NCI-H1105 treated with DMSO at 0.1 percent for 48 hours (cell line): Measurements from ENCODE around the gene SLC28A1.

ENCODE experiments used
- DNase-seq: peaks from one replicate; lab custom pipeline; 2025; lab: John Stamatoyannopoulos, UW

Gene SLC28A1

DNA sequence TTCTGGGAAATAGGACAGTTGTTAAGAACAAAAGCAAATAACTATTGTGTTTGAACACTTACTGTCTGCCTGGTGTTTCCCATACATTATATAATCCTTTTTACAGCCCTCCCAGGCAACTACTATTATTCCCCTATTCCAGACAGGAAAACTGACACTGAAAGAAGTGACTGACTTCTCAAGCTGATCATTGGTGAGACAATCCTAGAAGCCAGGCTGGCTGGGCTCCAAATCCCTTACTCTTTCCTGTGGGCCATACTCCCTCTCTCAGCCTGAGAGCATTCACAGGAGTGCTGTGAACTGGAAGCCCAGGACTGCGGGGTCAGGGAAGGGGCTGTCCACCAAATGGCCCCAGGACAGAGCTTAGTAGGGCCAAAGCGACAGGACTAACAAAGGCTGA lies 58.0 kb downstream of the SLC28A1 start:
- DNase-seq, result no peak

DNA sequence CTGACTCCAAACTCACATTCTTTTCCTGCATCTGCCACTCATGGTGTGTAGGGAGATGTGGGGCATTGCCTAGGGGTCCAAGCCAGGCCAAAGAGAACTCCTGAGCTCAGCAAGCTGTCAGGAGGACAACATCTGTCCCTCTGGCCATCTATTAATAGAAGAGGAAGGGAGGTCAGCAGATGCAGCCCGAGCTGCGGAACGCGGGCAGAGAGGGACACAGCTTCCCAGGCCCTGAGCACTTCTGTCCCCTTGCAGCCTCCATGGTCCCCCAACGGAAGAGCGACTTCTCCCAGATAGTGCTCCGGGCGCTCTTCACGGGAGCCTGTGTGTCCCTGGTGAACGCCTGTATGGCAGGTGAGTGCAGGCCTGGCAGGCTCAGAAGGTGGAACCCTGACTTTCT lies 59.8 kb downstream of the SLC28A1 start:
- DNase-seq, result no peak

DNA sequence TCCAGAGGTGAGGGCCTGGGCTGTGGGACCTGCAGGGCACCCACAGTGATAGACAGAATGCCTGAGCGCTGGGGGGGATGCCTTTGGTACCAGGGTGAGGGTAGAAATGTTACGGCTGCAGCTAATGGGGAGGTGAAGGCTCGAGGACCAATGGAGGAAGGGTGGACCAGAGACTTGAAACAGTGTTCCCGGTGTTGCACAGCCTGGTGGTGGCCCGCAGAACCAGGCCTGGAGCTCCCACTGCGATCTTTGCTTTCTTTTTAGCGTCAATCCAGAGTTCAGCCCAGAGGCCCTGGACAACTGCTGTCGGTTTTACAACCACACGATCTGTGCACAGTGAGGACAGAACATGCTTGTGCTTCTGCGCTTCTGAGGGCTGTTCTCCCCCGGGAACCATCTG lies 60.4 kb downstream of the SLC28A1 start:
- DNase-seq, result no peak

DNA sequence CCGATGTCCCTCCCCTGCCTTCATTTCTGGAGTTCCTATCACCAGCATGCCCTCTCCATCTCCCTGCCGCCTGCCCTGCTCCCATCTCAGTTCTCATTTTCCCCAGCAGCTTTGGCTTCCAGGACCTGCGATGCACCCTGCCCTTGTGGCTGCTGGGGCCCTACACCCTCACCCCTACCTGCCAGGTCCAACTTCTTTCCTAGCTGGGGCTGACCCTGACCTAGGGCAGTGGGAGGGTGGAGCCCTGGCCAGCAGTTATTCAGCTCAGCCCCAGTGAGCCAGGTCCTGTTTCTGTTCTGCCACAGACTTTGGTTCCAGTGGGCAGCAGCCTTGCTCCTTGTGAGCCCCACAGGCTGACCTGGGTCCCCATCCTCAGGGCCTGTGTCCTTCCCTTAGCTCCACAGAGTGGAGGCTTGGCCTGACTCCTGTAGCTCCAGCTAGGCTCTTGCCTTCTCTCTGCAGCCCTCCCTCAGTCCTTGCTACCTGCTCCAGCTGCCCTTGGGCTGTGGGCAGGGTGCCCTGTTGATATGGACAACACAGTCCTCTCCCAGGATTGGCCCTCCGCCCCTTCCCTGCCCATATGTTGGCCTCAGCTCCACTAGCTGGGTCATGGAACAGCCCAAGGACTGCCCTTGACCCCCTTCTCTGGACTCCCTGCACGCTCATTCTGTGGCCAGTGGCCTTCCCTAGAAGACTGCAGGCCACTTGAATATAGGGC lies 62.5 kb downstream of the SLC28A1 start:
- no peak for DNase-seq

DNA sequence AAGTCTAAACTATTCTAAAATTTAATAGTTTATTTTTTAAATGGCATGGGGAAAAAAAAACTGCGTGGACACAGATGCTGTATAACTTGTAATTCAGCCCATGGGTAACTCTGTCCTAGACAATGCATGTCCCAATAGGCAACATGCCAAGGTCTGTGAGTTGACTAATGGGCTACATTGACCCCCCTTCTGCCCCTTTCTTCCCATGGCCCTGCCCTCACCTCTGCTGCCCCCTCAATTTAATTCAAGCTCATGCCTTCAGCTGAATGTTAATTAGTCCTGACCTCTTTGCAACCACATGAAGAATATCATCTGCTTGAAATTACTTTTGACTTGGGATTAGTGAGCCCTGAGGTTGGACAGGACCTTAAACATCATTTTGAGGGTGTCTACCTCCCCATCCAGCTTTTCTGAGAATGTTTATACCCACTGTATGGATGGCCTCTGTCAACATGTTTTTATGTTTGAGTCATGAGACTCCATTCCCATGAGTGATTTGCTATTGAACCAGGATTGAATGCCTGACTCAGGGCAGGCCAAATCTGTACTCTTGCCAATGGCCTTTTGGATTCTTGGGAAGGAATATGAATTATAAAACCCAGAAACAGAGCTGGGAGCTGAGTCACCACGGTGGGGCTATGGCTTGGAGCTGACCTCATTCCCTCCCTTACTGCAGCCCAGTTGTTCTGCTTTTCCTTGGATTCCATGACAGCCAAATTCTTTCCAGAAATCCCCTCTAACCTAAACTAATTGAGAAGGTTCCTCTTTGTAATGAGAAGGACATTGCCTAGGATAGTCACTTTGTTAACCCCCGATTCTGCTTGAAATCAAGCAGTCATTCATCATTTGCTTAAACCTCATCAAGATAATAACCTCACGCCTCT lies 63.7 kb downstream of the SLC28A1 start:
- no peak for DNase-seq

DNA sequence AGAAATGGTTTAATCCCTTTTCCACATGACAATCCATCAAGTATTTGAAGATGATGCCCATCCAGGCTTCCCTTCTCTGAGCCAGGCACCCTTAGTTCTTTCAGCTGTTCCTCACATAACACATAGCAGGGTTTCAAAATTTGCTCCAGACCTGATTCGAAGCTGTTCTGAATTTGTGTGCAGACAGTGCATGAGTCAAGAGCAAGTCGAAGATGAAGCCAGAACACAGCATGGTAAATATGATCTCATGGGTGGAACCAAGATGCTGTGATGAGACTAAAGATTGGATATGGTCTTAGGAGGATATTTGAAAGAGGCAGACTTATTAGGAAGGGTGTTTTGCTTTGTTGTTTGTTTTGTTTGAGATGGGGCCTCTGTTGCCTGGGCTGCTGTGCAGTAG lies 64.6 kb downstream of the SLC28A1 start:
- DNase-seq, result no peak

GRCh38 chr15:84949845-84950569 lies 65.5 kb downstream of the SLC28A1 start:
- no peak for DNase-seq

DNA sequence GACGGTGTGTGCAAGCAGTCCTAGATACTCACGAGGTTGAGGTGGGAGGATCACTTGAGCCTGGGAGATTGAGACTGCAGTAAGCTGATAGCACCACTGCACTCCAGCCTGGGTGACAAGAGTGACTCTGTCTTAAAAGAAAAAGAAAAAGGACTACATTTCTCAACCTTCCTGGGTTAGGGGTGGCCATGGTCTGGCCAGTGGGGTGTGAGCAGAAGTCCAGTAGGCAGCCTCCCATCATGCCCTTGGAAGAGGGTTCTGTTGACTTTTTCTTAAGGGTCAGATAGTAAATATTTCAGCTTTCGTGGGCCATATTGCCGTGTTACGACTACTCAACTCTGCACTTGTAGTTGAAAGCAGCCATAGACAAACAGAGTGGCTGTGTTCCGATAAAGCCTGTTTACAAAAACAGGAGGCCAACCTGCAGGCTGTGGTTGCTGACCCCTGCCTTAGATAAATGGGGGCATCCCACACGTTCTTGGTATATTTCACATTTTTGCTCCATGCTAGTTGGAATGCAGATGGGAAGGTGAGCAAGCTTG lies 66.2 kb downstream of the SLC28A1 start:
- DNase-seq, result no peak

DNA sequence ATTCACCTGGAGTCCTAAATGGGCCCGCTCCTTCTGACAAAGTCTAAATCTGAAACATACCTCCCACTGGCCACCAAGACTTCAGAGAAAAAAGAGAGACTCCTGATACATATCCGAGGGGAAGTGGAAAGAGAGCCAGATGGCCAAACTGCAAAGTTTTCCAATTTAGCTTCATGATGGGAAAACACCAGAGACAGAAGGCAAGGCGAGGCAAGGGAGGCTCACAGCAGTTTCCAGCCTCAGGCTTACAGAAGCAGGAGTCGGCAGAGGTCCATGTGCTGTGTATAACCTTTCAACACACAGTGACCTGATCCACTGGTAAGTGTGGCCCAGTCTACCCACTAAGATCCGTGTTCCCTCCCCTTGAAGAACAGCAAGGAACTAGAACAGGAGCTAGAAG lies 67.3 kb downstream of the SLC28A1 start:
- no peak for DNase-seq

DNA sequence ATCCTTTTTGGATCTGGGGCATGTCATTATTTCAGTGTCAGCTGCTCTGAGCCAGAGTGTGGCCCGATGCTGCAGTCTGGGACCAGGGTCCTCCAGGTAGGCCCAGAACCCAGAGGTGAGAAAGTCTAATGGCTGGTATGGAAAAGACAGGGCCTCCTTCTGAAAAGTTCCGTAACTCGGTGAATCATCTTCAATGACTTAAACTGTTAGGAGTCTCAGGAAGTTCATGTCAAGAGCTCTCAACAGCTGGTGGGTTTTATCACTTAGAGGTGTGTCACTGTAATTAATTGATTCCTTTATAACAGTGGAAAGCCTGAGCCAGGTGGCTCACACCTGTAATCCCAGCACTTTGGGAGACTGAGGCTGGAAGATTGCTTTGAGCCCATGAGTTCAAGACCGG lies 68.7 kb downstream of the SLC28A1 start:
- no peak for DNase-seq

- DNase-seq, result no peak
These were observed 69.3 kb downstream of the SLC28A1 start for GRCh38 chr15:84953726-84954125.

- DNase-seq, result no peak
These were observed 70.8 kb downstream of the SLC28A1 start for GRCh38 chr15:84955089-84955848.

GRCh38 chr15:84956199-84956598 lies 71.7 kb downstream of the SLC28A1 start:
- DNase-seq, result no peak

- no peak for DNase-seq
These were observed 76.1 kb downstream of the SLC28A1 start for GRCh38 chr15:84960391-84961113.

DNA sequence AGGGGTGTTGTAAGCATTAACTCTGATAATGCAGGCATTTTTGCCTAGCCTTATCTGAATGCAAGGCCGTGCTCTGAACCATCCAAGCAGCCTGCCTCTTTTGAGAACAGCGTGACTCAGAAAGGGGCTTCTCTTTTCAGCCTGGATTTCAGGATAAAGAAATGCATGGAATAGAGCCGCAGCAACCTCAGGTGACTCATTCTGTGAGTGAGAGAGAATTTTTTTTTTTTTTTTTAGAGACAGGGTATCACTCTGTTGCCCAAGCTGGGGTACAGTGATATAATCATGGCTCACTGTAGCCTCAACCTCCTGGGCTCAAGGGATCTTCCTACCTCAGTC lies 76.6 kb downstream of the SLC28A1 start:
- no peak for DNase-seq

DNA sequence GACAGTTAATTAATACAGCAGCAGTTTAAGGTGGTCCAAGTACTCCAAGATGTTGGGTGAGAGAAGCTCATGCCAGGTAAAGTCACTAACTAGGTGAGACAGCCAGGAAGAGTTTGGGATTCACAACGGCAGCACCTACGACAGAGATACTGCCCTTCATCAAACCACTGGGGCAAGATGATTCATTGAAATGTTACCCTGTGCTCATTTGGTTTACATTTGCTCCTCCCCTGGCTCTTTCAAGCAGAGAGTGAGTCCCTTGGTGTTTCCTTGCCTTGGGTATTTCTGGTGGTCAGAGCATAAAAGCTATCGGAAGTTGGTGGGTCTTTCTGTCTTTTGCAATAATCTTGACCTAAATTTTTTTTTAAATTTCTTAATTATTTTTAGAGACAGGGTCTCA lies 77.2 kb downstream of the SLC28A1 start:
- DNase-seq, result no peak

DNA sequence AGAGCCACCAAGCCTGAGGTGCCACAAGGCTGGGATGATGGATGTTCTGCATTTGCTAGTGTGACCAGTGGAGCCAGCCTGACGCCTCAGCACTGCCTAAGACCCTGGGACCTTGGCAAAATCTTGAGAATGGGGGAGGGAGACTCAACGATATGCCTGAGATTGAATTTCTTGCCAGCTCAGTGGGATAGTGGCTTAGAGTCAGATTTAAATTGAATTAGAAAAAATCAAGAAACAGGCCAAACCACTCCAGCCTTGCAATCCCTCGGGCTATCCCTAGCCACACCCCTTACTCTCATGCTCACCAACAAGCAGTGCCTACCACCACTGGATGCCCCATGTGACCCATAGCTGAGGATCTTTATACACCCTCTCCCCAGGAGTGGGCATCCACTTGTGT lies 78.5 kb downstream of the SLC28A1 start:
- DNase-seq, result no peak

- no peak for DNase-seq
These were observed 82.9 kb downstream of the SLC28A1 start for GRCh38 chr15:84967380-84967779.

GRCh38 chr15:84968301-84968700 lies 83.8 kb downstream of the SLC28A1 start:
- DNase-seq, result no peak

GRCh38 chr15:84969257-84969656 lies 84.8 kb downstream of the SLC28A1 start:
- DNase-seq, result no peak

DNA sequence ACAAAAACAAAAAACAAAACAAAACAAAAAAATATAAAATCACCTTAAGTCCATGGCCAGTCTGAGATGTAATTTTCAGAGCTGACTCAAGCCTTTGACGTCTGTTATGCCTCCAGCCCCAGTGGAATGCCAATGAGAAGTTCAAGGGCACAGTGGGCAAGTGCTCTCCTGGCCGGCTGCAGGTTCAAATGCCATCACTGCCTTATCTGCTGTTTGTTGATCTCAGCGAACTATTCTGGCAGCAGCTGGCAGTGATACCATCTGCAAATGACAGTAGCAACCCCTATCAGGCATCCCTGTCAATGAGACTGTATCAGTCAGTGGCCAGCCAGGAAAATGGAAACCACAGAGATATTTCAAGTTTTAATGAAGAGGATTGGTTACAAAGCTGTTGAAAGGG lies 86.4 kb downstream of the SLC28A1 start:
- DNase-seq, result no peak
